ENCODE measurements around the gene MSI2.

GRCh38 chr17:57670769-57671569, 414.6 kb downstream of the MSI2 start:
- TF ChIP-seq CTCF (IDR thresholded peaks at IDR 0.05) (no peak), POLR2A (IDR thresholded peaks at IDR 0.05) (no peak)

Data from thyroid gland (tissue), 4 donors.